HG02763 (cell line): ENCODE data around the gene EIF4E.
"Not testable (repeated sequence)": the region's sequence is repeated elsewhere in the genome, so short reads cannot be mapped to it uniquely, and the experiment has no call there.

Experiments used
- ATAC-seq: cut with Tn5 transposase; IDR thresholded peaks from one replicate; pipeline ENCODE4 v1.9.1; 2021; ENCODE audit warnings: mild to moderate bottlenecking, moderate library complexity; ENCODE audit not compliant: unreplicated experiment

EIF4E gene

DNA sequence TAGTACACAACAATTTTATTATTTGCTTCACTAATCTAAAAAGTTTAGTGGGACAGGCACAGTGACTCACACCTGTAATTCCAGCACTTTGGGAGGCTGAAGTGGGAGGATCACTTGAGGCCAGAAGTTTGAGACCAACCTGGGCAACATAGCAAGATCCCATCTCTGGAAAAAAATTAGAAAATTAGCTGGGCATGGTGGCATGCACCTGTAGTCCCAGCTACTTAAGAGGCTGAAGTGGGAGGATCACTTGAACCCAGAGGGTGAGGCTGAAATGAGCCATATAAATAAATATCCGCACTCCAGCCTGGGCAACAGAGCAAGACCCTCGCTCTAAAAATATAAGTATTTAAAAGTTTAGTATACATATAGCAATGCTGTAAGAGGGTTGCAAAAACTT lies 42.6 kb downstream of the EIF4E start:
- not testable (repeated sequence) for ATAC-seq

GRCh38 chr4:98880884-98881283 lies 48.0 kb downstream of the EIF4E start:
- ATAC-seq: not testable (repeated sequence)

- ATAC-seq: no peak
These were observed 49.4 kb downstream of the EIF4E start for GRCh38 chr4:98879515-98879914.

DNA sequence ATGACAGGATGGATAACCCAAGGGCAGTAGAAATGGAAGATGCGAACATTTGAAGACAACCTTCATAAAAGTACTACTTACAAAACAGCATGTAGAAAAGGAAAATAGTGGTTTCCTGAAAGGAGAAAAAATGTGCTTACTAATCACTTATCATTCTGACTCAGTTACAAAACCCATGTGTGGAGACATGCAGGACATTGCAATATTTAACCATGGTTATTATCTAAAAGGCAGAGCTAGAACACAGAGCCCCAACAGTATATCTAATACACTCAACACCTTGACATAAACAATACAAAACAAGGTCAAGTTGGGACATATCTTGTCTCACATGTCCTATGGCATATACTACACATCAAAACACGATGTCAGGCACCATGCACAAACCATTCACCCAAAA lies 55.9 kb downstream of the EIF4E start:
- ATAC-seq: no peak

GRCh38 chr4:98872120-98872906 lies 56.6 kb downstream of the EIF4E start:
- ATAC-seq: not testable (repeated sequence)

- ATAC-seq: no peak
These were observed 61.3 kb downstream of the EIF4E start for GRCh38 chr4:98867648-98868047.

DNA sequence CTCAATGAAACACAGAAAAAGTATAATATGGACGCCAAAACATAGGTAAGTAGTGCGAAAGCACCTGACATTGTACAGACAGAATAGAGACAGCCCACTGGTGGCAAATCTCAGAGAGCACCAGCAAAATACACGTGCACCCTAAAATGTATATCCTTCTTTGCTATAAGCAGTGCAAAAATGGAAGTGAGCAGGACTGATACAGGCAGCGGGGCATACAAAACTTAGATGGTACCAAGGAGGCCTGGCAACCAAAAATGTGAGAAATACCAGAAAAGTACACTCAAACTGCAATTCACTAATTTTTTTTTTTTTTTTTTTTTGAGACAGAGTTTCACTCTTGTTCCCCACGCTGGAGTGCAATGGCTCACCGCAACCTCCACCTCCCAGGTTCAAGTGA lies 63.9 kb downstream of the EIF4E start:
- no peak for ATAC-seq

DNA sequence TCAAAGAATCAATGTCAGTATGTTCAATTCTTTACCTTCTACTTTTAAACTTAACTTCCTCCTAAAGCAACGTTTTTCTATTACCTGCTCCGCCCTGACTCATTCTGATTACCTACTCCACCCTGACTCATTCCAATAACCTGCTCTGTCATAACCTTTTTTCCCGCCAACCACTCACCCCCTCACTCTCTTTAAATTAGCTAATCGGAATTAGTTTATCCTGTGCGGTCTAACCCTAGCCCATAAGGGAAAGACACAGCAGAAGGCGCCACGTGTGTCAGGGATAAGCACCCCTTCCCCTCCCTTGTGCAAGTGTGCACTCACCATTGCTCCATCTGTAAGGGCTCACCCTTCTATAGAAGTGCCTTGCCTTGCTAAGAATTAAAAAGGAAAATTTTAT lies 64.4 kb downstream of the EIF4E start:
- no peak for ATAC-seq

DNA sequence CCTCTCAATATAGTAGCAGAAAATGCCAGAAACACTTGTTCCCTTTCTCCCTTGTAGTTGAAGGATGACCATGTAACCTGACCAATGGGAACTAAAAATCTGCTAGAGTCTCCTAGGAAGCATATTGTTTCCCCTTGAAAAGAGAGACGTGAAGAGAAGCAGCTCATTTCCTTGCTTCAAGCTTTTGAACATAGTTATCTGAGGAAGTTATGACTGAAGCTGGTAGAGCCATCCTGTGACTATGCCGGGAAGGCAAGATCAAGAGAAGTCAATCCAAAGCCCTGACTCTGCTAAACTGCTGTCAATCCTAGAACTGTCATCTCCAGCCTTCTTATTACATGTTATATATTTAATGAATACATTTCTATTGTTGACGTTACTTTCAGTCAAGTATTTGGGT lies 66.6 kb downstream of the EIF4E start:
- ATAC-seq: no peak

- ATAC-seq: no peak
These were observed 67.6 kb downstream of the EIF4E start for GRCh38 chr4:98861100-98861884.

DNA sequence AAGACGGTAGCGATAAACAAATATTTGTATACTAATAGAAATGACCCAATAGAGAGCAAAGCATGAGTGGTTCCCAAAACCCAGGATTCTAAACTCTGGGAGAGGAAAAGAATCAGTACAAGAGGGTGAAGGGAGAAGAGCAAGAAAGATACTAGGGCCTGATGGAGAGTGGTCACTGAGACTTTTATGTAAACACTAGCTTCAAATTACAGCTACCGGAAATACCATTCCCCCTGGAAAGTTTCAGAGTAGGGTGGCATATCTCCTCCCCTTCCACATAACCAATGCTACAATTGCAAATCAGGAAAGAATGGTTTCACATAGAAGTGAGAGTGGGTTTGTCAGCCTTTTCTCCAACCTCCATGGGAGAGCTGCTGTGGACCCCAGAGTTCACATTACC lies 77.1 kb downstream of the EIF4E start:
- no peak for ATAC-seq

- ATAC-seq: no peak
These were observed 78.0 kb downstream of the EIF4E start for GRCh38 chr4:98850937-98851336.

DNA sequence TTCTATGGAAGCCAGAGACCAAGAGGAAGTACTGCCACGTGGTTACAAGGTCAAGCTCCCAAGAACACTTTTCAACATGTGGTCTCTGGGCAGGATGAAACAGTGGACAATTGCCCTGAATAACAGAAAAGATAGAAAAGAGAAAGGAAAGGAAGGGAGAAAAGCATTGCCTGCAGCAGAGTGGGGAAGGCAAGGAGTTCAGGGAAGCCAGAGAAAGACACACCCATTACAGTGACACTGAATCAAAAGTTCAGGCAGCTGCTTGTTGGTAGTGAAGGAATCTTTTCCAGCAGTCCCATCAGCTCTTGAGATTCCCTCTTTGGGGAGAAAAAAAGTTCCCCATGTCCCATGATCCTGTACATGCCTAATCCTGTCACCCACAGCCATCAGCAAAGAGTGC lies 80.5 kb downstream of the EIF4E start:
- ATAC-seq: no peak

DNA sequence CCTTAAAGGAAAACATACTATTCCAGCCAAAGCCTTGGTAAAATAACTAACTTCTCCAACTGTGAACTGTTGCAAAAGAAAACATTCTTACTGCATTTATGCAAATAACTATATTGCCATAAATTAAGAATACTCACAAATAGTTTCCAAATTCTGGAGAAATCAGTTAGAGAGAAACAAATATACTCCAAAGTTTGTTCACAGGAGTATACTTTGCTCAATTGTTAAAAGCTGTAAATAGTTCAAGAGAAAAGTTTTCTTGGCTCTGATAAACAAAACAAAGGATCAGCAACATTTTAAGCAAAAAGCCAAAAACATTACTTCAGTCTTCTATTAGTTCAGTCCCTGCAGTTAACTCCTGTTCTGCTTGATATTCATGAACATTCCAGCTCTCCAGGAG lies 83.0 kb downstream of the EIF4E start:
- ATAC-seq: no peak

DNA sequence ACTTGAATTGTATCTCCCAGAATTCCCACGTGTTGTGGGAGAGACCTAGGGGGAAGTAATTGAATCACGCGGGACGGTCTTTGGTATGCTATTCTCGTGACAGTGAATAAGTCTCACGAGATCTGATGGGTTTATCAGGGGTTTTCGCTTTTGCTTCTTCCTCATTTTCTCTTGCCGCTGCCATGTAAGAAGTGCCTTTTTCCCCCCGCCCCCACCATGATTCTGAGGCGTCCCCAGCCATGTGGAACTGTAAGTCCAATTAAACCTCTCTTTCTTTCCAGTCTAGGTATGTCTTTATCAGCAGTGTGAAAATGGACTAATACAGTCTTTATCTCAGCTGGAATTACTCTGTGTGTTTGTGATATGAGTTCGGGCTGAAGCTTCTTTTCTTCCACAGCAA lies 86.0 kb downstream of the EIF4E start:
- not testable (repeated sequence) for ATAC-seq

DNA sequence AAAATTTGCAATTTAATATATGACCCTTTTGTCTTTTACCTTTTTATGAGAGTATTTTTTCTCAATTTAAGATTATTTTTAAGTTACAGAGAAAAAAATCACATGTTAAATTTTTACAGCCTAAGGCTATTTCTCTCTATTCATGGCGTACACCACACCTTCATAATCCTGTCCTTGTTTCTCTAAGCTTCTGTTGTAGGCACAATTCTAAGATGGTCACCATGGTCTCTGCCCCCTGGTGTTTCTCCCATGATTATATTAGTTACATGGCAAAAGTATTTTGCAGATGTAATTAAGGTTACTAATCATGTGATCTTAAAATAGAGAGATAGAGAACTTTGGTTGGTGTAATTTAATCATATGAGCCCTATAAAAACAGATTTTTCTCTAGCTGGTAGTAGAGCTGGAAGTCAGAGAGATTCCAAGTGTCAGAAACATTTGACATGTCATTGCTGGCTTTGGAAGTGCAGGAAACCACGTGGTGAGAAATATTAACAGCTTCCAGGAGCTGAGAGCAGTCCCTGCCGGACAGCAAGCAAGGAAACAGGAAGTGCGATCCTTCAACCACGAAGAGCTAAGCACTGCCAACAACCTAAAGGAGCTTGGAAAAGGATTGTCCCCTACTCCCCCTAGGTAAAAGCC lies 89.8 kb downstream of the EIF4E start:
- ATAC-seq: no peak

- ATAC-seq: no peak
These were observed 90.4 kb downstream of the EIF4E start for GRCh38 chr4:98838531-98838930.

- no peak for ATAC-seq
These were observed 95.5 kb downstream of the EIF4E start for GRCh38 chr4:98833384-98833783.

DNA sequence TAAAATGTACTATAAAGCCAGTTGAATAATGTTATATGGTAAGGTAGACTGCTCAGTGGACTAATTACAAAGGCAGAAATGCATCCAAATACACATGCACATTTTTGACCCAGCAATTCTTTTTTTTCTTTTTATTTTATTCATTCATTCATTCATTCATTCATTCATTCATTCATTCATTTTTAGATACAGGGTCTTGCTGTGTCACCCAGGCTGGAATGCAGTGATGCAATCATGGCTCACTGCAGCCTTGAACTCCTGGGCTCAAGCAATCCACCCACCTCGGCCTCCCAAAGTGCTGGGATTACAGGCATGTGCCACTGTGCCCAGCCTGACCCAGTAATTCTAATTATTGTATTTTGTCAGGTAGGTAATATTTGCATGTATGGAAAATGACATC lies 97.9 kb downstream of the EIF4E start:
- not testable (repeated sequence) for ATAC-seq
